B cell (primary cell): ENCODE results near the gene SMTN. TPM values are rescaled to one million over a fixed set of nuclear protein-coding genes. Genes with fewer than 3 reads are reported as not detected.

Source experiments
- ATAC-seq: fragments of 200-7000 bp; cut with Tn5 transposase; one replicate; pipeline ENCODE4 v1.10.0; 2021; ENCODE audit warnings: low read depth, mild to moderate bottlenecking, moderate number of reproducible peaks, moderate library complexity
- CTCF ChIA-PET: fragments of 350-600 bp; sonication (Branson Sonifier 250); formaldehyde crosslinking; loops from one replicate; lab custom pipeline; 2021; ENCODE audit warnings: antibody characterized with exemption, inconsistent platforms; lab: Charles Lee
- POLR2A ChIA-PET: fragments of 350-600 bp; sonication (Branson Sonifier 250); formaldehyde crosslinking; loops from one replicate; lab custom pipeline; 2021; ENCODE audit warnings: antibody characterized with exemption; lab: Charles Lee
- DNase-seq: peaks from one replicate; pipeline ENCODE4 v3.0.0; 2013
- H2AFZ ChIP-seq: 2 replicates; pipeline ENCODE4 v1.6.1; 2012; ENCODE audit warnings: mild to moderate bottlenecking, low read depth, low read length; ENCODE audit not compliant: insufficient read depth, poor library complexity, severe bottlenecking
- H3K27ac ChIP-seq, 2 donors: 1 replicate in 1 of 2; 2 replicates in 1 of 2; pipeline ENCODE4 v1.5.1; 2012 to 2013; ENCODE audit warnings: low read length in 2 of 2, mild to moderate bottlenecking in 2 of 2, moderate library complexity in 1 of 2
- H3K27me3 ChIP-seq, 4 experiments: fragments of 200-600 bp in 1 of 4; sonication (generic) in 1 of 4; replicated peaks in 1 of 4; 1 replicate in 2 of 4; 2 replicates in 2 of 4; pipeline versions ENCODE4 v1.6.1 to v1.7.0; 2013 to 2016; ENCODE audit warnings: low read length in 3 of 4, mild to moderate bottlenecking in 2 of 4, mixed read lengths in 1 of 4, moderate library complexity in 1 of 4; ENCODE audit not compliant: insufficient read depth in 4 of 4, control insufficient read depth in 3 of 4; ENCODE audit errors: control extremely low read depth in 1 of 4
- H3K36me3 ChIP-seq, 2 experiments: replicated peaks in 1 of 2; 1 replicate in 1 of 2; 2 replicates in 1 of 2; pipeline versions ENCODE4 v1.6.1 to v1.7.1; 2013; ENCODE audit warnings: low read length in 1 of 2; ENCODE audit not compliant: insufficient read depth in 2 of 2, control insufficient read depth in 1 of 2; ENCODE audit errors: control extremely low read depth in 1 of 2, extremely low read depth in 1 of 2
- H3K4me1 ChIP-seq, 2 donors: fragments of 200-600 bp in 1 of 2; sonication (generic) in 1 of 2; 1 replicate in 1 of 2; 2 replicates in 1 of 2; pipeline versions ENCODE4 v1.5.1 to v1.6.1; 2013 to 2017; ENCODE audit warnings: low read length in 2 of 2; ENCODE audit not compliant: control insufficient read depth in 2 of 2, insufficient read depth in 2 of 2
- H3K4me2 ChIP-seq: replicated peaks from 2 replicates; pipeline ENCODE3; 2012; ENCODE audit warnings: mild to moderate bottlenecking, low read depth, low read length; ENCODE audit not compliant: poor library complexity, severe bottlenecking
- H3K4me3 ChIP-seq, 5 experiments: fragments of 200-600 bp in 1 of 5; sonication (generic) in 1 of 5; 1 replicate in 3 of 5; 2 replicates in 2 of 5; pipeline versions ENCODE4 v1.5.1 to v1.7.0; 2011 to 2016; ENCODE audit warnings: low read length in 4 of 5, mild to moderate bottlenecking in 4 of 5, low read depth in 2 of 5, control low read depth in 1 of 5, moderate library complexity in 1 of 5; ENCODE audit not compliant: insufficient read depth in 1 of 5; ENCODE audit errors: control extremely low read depth in 1 of 5, extremely low read depth in 1 of 5
- H3K79me2 ChIP-seq: fragments of 200-600 bp; sonication (generic); one replicate; pipeline ENCODE4 v1.6.0; 2016; ENCODE audit warnings: low read length; ENCODE audit not compliant: control insufficient read depth, insufficient read depth
- H3K9ac ChIP-seq: fragments of 200-600 bp; sonication (generic); 2 replicates; pipeline ENCODE4 v1.6.1; 2017; ENCODE audit warnings: mild to moderate bottlenecking, low read length, moderate library complexity
- H3K9me3 ChIP-seq, 3 donors: one replicate each; pipeline versions ENCODE4 v1.6.1 to v1.7.1; 2013; ENCODE audit warnings: low read length in 2 of 3; ENCODE audit not compliant: control insufficient read depth in 2 of 3, insufficient read depth in 1 of 3; ENCODE audit errors: control extremely low read depth in 1 of 3
- H4K20me1 ChIP-seq: 2 replicates; pipeline ENCODE4 v1.6.0; 2012; ENCODE audit warnings: mild to moderate bottlenecking, low read length; ENCODE audit not compliant: insufficient read depth, control insufficient read depth, poor library complexity, severe bottlenecking
- H3K27ac Mint-ChIP-seq: one replicate; pipeline ENCODE4 v1.8.0; 2021; ENCODE audit warnings: mixed read lengths
- H3K27me3 Mint-ChIP-seq: one replicate; pipeline ENCODE4 v1.8.0; 2021; ENCODE audit warnings: mixed read lengths
- H3K4me1 Mint-ChIP-seq: one replicate; pipeline ENCODE4 v1.8.0; 2021; ENCODE audit warnings: mixed read lengths
- H3K4me3 Mint-ChIP-seq: one replicate; pipeline ENCODE4 v1.8.0; 2021; ENCODE audit warnings: mixed read lengths
- H3K9me3 Mint-ChIP-seq: one replicate; pipeline ENCODE4 v1.8.0; 2022; ENCODE audit warnings: mixed read lengths; ENCODE audit not compliant: insufficient read depth
- CTCF ChIP-seq: fragments of 200-600 bp; IDR thresholded peaks from one replicate; pipeline ENCODE4 v1.8.0; 2022; ENCODE audit warnings: antibody characterized with exemption, mild to moderate bottlenecking
- EZH2 ChIP-seq: IDR thresholded peaks from 2 replicates; pipeline ENCODE4 v1.6.1; 2012; ENCODE audit warnings: borderline replicate concordance, low read depth, mild to moderate bottlenecking, moderate library complexity, low read length; ENCODE audit not compliant: insufficient read depth, poor library complexity, severe bottlenecking
- WGBS: methylation state at CpG from one replicate; pipeline ENCODE4 v1.1.5; 2013; ENCODE audit warnings: missing lambda C conversion rate; ENCODE audit not compliant: insufficient coverage; 5-methylcytosine and 5-hydroxymethylcytosine counted together
- intact Hi-C: fragments of 100-400 bp; cut with micrococcal nuclease; formaldehyde crosslinking; loops from one replicate; pipeline ENCODE4 v1.10.0; 2022
- polyA plus RNA-seq: library from polyadenylated mRNA; depleted of rRNA; stranded (reverse); fragments of >200 nt; gene quantifications from 2 replicates; pipeline ENCODE4 v1.2.3, GENCODE V29; 2012
- total RNA-seq, 2 donors: library from RNA; stranded (reverse); fragments of 120-200 nt in 1 of 2; gene quantifications; 1 replicate in 1 of 2; 2 replicates in 1 of 2; pipeline versions ENCODE4 v1.2.3 to v1.2.4, GENCODE V29; 2013 to 2022

The SMTN gene
- total and polyA plus RNA-seq, 2 donors (not counting 1 experiment from before 2014, with no cell fraction given) = 4.0 to 7.0 TPM

GRCh38 chr22:31062566-31063230 is 18.4 kb upstream of the SMTN start:
- intact Hi-C loops = no loop called here
- CTCF ChIA-PET = no interaction called here

More at GRCh38 chr22:31062566-31063230, 18.4 kb upstream of the SMTN start:
- no peak overlapping the region for H3K27ac Mint-ChIP-seq
- H3K4me1 Mint-ChIP-seq = peaks cover 4% of the 10 kb centered on the region
- no peaks in the 10 kb centered on the region for H3K27me3 Mint-ChIP-seq
- no peaks in the 10 kb centered on the region for H3K36me3 ChIP-seq
- no peaks in the 10 kb centered on the region for H4K20me1 ChIP-seq
- H3K4me3 ChIP-seq = no peak overlapping the region
- POLR2A ChIA-PET = no interaction called here
- no peaks in the 10 kb centered on the region for H3K4me1 ChIP-seq
- ATAC-seq (no peak), DNase-seq (no peak)
- no peaks in the 10 kb centered on the region for H3K27me3 ChIP-seq
- no peaks in the 10 kb centered on the region for H3K9me3 ChIP-seq
- no peak overlapping the region for H3K9ac ChIP-seq
- WGBS = no CpG with 5 or more reads among the region's 2 CpGs
- H3K27ac ChIP-seq = no peak overlapping the region
- no peak overlapping the region for H2AFZ ChIP-seq
- H3K79me2 ChIP-seq = no peaks in the 10 kb centered on the region
- TF ChIP-seq CTCF (no peak), EZH2 (no peak)
- no peak overlapping the region for H3K4me3 Mint-ChIP-seq
- H3K4me2 ChIP-seq = no peak overlapping the region
- peaks cover 8% of the 10 kb centered on the region for H3K9me3 Mint-ChIP-seq
